NB4 (cell line): ENCODE data around the gene NPY4R2.
"Not testable (repeated sequence)": the region's sequence is repeated elsewhere in the genome, so short reads cannot be mapped to it uniquely, and the experiment has no call there.

Source experiments
- CTCF ChIP-seq: IDR thresholded peaks from one replicate; pipeline ENCODE4 v1.5.1; 2012; ENCODE audit warnings: low read depth, low read length
- MAX ChIP-seq: IDR thresholded peaks from 2 replicates; pipeline ENCODE4 v1.6.1; 2011; ENCODE audit warnings: low read depth, low read length
- MYC ChIP-seq: IDR thresholded peaks from 2 replicates; pipeline ENCODE4 v1.6.1; 2011; ENCODE audit warnings: low read depth, low read length
- POLR2A ChIP-seq: IDR thresholded peaks from 2 replicates; pipeline ENCODE4 v1.6.1; 2011; ENCODE audit warnings: mild to moderate bottlenecking; ENCODE audit not compliant: insufficient read length; ENCODE audit errors: extremely low read depth

GRCh38 chr10:47947424-47947823, 29.0 kb downstream of the NPY4R2 start:
- not testable (repeated sequence) for TF ChIP-seq POLR2A, CTCF, MAX, MYC
